ENCODE measurements around the gene DDAH1.
A peak's percentile ranks its signal among the peaks of the same experiment; 100 is the strongest.

Gene DDAH1

DNA sequence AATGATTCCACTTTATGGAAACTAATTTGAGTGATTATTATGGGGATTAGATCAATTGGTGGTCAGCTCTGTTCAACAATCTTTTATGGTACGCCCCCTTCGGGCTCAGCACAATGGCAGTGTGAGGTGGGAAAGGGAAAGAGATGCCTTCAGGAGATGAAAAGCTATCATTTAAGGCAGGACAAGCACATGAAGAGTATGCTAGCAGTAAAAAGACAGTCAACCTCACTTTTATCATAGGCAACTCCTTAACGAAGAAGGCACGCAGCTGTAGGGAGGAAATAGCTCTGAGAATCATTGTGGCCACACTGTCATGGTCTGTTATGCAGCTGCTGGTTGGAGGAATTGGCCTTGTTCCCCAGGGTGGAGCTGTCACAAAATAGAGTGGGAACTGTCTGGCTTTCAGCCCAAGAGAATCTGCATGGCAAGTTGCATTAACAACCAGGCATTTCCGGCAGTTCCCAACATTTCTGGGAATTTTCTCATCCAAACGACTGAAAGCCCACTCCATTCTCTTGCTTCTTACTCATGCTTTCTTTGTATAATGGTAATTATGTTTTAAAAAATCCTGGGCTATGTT, 134.2 kb downstream of the DDAH1 start:
- DNase-seq (ENCODE audit: low read depth in 2 of 3, low spot score in 1 of 3), result no peak

DNA sequence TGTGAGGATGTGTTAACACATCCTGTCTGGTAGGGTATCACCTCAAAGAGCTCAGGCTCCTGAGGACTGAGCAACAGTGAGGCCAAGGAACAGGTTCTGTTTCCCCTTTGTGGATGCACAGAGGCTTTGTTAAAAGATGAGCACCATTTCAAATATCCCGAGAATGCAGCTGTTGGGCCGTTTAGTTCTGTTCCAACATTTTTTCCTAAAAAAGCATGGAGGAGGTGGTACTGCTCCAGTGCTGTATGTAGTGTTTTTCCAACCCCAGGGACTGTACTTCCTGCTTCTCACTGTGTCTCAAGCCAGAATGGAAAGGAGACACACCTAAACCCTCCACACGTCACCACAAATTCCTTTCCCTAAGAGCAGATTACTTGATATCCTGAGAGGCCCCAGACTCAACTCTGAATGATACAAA, 134.7 kb downstream of the DDAH1 start:
- DNase-seq (ENCODE audit: low read depth in 2 of 3, low spot score in 1 of 3), result no peak

DNA sequence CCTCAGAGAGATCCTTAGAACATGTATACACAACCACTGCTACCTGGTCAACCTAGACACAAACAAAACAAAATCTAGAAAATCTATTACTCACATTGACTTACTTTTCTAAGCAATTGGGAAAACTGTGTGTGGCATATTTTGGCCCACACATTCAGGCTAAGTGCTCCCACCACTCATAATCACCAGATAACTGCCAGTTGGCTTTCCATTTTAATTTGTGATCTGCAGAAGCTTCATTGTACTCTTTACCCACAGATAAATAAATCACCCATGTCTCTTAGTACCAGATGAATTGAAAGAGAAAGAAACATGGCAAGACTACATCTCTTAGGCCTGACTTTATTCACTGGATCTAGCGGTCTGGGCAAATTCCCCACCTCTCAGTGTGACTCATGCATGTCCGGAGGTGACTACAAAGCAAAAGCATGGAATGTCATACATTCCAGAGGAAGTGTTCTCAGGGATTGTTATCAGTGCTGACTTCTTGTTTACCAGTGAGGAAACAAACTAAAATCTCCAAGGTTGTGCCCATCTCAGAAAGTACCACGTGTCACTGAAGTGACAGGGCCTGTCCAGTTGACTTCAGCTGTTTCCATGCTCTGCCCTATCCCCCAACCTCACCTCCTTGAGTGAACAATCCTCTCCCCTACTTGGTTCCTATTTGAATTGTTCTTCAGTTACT, 136.1 kb downstream of the DDAH1 start:
- no peak for DNase-seq (ENCODE audit: low read depth in 2 of 3, low spot score in 1 of 3)

DNA sequence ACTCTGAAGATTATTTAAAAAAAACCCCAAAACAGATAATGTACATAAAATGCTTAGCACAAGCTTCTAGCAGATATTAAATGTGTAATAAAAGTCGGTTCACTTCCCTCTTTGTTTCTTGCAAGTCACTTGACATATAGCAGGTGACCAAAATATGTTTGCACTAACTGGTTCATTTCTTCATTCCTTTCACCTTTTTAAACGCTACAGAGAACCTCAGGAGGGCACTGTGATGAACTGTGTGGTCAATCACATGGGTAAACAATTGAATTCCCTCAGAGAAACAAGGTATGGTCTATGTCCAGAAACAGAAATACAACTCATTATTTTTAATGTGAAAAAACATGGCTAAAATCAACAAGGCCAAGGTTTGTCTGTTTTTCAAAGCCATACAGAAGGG, 137.2 kb downstream of the DDAH1 start:
- DNase-seq (ENCODE audit: low read depth in 2 of 3, low spot score in 1 of 3), result no peak

DNA sequence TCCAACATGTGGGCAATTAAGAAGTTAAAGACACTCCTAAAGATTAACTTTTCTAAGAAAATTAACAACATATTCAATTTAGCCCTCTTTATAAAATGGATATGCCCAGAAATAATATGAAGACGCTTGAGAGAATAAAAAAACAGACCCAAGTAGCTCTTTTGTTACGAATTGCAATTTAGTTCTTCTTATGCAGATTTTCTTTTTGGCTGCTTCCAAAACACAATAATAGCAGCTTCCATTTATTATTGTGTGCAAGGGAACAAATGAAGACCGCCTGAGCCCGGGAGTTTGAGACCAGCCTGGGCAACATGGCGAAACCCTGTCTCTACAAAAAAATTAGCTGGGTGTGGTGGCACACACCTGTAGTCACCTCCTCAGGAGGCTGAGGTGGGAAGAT, 138.1 kb downstream of the DDAH1 start:
- DNase-seq (ENCODE audit: low read depth in 2 of 3, low spot score in 1 of 3), result no peak

- DNase-seq (ENCODE audit: low read depth in 2 of 3, low spot score in 1 of 3), result no peak
Measured at GRCh38 chr1:85326336-85326735, 138.6 kb downstream of the DDAH1 start.

DNA sequence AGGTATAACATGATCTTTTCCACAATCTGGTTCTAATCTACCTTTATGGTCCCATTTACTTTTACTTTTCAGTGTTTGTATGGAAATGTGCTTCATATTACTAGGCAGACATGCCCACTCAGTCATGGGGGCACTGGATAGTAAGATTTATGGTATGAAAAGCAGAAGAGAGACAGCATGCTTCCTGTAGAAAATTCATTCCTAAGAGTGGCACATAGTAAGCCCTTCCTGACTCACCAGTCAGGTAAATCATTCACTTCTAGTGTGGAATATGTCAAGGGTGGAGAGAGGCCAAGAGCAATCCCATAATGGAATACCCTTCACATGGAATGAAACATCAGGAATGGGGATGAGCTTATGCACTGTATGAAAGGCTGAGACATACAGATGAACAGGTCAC, 139.0 kb downstream of the DDAH1 start:
- DNase-seq (ENCODE audit: low read depth in 2 of 3, low spot score in 1 of 3), result no peak

DNA sequence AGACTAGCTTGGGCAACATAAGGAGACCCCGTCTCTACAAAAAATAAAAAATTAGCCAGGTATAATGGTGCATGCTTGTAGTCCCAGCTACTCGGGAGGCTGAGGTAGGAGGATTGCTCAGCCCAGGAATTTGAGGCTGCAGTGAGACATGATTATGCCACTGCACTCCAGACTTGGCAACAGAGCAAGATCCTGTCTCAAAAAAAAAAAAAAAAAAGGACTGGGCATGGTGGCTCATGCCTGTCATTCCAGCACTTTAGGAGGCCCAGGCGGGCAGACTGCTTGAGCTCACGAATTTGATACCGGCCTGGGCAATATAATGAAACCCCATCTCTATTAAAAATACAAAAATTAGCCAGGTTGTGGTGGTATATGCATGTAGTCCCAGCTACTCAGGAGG, 141.2 kb downstream of the DDAH1 start:
- DNase-seq (ENCODE audit: low read depth in 2 of 3, low spot score in 1 of 3), result no peak

- DNase-seq (ENCODE audit: low read depth in 2 of 3, low spot score in 1 of 3), result no peak
Measured at GRCh38 chr1:85322655-85323054, 142.3 kb downstream of the DDAH1 start.

- peak in 2 of 3 donors; percentile 11 to 37 for DNase-seq (ENCODE audit: low read depth in 2 of 3, low spot score in 1 of 3)
Measured at GRCh38 chr1:85321237-85321964, 143.6 kb downstream of the DDAH1 start.

GRCh38 chr1:85320371-85321131, 144.4 kb downstream of the DDAH1 start:
- DNase-seq (ENCODE audit: low read depth in 2 of 3, low spot score in 1 of 3), result no peak

DNA sequence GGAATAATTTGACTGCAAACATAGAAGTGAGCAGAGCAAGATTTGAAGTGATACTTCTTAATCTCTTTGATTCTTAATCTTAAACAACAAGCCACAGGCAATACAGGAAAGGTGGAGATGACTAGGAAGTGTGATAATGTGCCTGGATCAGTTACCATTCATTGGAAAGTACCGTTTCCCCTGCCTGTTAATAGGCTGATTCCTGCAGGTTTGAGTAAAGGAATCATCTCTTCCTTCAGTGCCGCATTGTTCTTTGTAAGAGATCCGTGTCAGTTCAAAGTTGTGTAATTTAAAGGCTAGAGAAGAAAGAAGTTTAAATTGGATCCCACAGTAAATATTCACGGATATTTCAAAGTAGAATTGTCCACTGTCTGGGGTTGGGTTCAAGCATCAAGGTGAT, 145.0 kb downstream of the DDAH1 start:
- no peak for DNase-seq (ENCODE audit: low read depth in 2 of 3, low spot score in 1 of 3)

DNA sequence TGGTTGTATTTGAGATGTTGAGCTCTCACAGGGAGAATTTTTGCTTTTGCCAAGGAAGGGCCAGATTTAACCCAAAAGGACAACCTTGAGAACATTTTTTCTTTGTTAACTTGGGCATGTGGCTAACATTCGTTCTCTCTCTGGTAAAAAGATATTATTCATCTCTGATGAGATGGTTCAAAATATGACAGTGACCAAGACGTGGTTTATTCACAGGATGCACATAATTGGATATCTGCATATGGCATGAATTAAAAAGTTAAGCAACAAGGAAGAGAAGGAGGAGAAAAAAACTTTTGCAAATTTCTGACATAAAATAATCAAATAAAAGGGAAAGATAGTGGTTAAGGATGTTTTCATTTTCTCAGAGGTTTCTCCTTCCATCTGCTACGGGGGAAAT, 145.5 kb downstream of the DDAH1 start:
- DNase-seq (ENCODE audit: low read depth in 2 of 3, low spot score in 1 of 3), result no peak

- DNase-seq (ENCODE audit: low read depth in 2 of 3, low spot score in 1 of 3), result no peak
Measured at GRCh38 chr1:85318217-85318616, 146.7 kb downstream of the DDAH1 start.

DNA sequence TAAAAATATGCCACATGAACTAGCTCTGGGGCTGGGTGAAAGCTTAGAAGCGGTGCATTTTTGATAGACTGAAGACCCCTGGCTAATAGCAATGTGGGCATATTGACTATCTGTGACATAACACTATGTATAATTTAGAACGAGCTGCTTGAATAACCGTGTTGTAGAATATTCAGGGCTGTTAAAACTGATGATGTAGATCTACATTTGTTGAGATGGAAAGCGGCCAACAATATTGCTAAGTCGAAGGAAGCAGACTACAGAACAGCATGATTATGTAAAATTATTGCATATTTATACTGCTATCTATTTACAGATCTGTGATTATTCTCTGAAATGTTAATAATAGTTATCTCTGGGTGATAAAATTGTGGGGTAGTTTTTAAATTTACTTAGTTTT, 147.4 kb downstream of the DDAH1 start:
- no peak for DNase-seq (ENCODE audit: low read depth in 2 of 3, low spot score in 1 of 3)

DNA sequence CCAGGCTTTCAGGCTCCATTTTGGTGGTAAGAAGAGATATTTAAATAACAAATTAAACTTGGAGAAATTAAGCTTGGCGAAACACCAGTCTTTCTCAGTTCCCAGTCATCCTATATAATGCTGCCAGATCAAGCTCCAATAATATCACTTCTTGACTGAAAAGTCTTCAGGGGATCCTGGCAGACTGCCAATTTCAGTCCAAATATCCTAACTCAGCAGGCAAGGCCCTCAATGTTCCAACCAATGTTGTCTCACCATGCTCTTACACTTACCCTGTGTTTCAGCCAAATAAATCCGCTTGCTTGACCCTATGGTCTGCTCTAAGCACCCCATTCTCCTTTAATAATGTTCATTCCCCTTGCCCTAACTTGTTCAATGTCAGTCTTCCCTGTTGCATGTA, 148.6 kb downstream of the DDAH1 start:
- DNase-seq (ENCODE audit: low read depth in 2 of 3, low spot score in 1 of 3), result no peak

DNA sequence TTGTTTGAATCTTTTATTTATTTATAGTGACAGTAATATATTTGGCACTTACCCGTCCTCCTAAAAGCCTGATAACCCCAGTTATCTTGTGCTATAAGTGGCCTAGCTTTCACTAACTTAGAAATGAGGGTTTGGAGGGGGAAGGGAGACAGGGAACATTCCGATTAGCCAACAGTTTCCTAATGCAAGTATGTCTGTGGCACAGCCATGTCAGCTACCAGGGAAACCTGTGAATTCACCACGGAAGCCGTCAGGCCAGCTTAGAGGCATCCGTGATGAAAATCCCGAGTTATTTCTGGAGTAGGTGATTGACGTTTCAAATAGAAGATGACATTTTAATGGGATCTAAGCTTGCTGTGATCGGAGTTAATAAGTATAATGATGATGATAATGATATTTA, 149.2 kb downstream of the DDAH1 start:
- no peak for DNase-seq (ENCODE audit: low read depth in 2 of 3, low spot score in 1 of 3)

DNA sequence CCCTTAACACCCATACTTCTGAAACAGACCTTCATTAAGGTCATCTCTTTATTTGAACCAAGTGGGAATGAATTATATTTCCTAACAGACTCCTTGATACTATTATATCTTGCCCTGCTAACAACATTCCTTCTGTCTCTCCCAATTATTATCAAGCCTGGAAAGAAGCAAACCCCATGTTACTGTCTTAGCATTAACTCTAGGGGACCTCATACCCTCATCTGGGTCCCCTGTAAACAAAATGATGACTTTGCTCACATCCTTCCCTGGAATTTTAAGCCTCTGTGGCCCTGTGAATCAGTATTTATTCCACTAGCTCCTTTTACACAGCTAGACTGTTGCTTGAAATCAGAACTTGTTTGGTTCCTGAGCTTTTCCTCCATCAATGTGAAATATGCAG, 150.2 kb downstream of the DDAH1 start:
- DNase-seq (ENCODE audit: low read depth in 2 of 3, low spot score in 1 of 3), result no peak

DNA sequence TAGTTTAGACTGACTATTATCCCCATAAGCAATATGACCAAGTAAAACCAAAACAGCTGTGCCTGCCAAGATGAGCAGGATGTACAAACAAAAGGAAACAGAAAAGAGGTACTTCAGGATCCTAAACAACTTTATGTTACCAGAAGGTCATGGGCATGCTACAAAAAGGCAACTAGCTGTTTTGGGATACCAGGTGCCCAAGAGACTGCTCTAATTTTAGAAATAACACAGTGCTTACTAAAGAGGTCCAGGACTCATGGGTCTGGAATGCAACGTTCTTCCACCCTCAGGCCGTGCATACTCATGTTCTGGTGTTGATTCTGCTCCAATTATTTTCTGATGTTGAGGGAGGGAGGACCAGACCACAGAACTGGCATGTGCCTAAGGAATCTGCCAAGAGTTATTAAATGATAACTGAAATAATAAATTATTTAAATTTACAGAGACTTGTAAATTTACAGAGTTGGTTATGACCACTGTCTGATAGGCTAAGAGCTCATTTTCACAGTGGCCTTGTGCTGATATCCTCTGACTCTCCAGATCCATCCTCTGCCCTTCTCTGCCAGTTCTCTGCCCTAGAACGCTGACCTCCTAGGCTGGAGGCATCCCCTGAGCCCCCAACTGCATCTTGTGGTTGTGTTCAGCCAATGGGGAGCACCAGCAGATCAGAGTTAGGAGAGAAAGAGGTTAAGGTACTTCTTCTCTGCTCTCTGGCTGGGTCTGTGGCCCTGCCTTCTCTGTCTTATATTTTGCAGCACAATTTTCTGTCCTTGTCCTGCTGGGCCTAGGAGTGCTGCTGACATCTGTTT, 150.9 kb downstream of the DDAH1 start:
- DNase-seq (ENCODE audit: low read depth in 2 of 3, low spot score in 1 of 3), result no peak

DNA sequence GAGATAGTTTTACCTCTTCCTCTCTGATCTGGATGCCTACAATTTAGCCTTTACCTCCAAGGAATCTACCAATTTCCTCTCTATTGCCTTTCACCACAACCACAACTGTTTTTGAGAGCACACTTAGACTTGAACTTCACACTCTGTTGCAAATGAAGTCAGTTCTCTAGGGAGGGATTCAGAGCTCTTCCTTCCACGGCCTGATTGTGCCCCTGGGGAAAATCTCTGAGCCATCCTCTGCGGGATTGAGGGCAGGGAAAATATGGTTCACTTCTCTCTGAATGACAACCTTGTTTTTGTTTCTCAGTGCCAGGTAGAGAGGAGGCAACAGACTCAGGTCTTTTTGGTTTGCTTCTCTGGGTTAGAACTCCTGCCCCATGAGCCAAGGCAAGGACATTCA, 153.1 kb downstream of the DDAH1 start:
- no peak for DNase-seq (ENCODE audit: low read depth in 2 of 3, low spot score in 1 of 3)

GRCh38 chr1:85308833-85309350, 156.1 kb downstream of the DDAH1 start:
- no peak for DNase-seq (ENCODE audit: low read depth in 2 of 3, low spot score in 1 of 3)

Measured in stimulated activated CD4-positive, alpha-beta T cell treated with anti-CD3 and anti-CD28 coated beads, Interleukin-12 subunit alpha, Interleukin-12 subunit beta, amount 100 ng/mL, for 48 hours (primary cell).